ENCODE results near the gene SUCO. TPM values are rescaled to one million over a fixed set of nuclear protein-coding genes. Genes with fewer than 3 reads are reported as not detected.

Gene SUCO
- total and polyA plus RNA-seq, 2 experiments from 2014 or later, result 18.0 to 49.8 TPM

DNA sequence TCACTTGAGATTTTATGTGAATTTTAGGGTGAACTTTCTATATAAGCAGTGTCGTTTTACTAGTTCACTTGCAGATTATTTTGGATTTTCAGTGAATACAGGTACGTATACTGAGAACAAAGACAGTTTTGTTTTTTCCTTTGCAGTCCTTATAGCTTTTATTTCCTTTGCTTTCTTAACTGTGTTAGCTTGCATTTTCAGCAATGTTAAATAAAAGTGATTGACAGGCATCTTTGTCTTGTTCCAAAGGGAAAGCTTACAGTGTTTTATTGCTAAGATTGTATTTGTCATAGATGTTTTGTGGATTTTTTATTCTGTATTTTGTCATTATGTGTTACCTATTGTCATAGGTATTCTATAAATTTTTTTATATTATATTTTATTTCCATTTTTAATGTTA lies 72.7 kb downstream of the SUCO start (continued):
- TF ChIP-seq REST (IDR thresholded peaks at IDR 0.05; ENCODE audit: unreplicated experiment), result no peak
- no peak for TF ChIP-seq JUNB (IDR thresholded peaks at IDR 0.05; ENCODE audit: unreplicated experiment)
- no peak for TF ChIP-seq NANOG (IDR thresholded peaks at IDR 0.05; ENCODE audit: borderline replicate concordance)
- no peak for TF ChIP-seq POLR2AphosphoS5 (IDR thresholded peaks at IDR 0.05; ENCODE audit: low read depth)

DNA sequence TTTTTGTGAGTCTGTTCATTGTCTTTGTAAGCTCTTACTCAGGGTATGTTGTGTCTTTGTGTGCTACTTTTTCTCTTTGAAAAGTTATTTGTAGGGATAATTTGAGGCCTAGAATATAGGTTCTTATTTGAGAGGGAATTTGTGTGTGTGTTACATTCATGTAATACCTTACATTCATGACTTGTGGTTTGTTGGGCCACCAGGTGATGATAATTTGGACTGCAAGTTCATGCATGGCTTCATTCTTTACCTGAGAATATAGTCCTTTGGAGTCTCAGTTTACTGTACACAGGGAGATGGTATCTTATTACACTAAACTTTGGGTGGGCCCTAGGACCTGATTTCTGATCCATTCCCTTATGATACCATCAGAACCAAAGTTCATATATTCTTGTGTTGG lies 74.2 kb downstream of the SUCO start:
- Histone ChIP-seq H3K4me1 (ENCODE audit: insufficient read depth) (no peaks in the 10 kb centered on the region), H3K9me2 (ENCODE audit: insufficient read depth) (no peaks in the 10 kb centered on the region), H3K4me3 (no peak overlapping the region), H3K4me2 (no peak overlapping the region), H3F3A (replicated peaks; ENCODE audit: low read depth) (no peaks in the 10 kb centered on the region), H4K20me1 (replicated peaks; ENCODE audit: insufficient read depth) (no peaks in the 10 kb centered on the region), H3K27ac (ENCODE audit: low read depth) (no peak overlapping the region), H3K27me3 (ENCODE audit: insufficient read depth) (no peaks in the 10 kb centered on the region), H2AFZ (no peak overlapping the region), H3K36me3 (ENCODE audit: insufficient read depth) (peaks cover 14% of the 10 kb centered on the region; the same call in 1 of the 2 replicates), H3K79me2 (replicated peaks; ENCODE audit: insufficient read depth) (no peaks in the 10 kb centered on the region)
- TF ChIP-seq EZH2phosphoT487 (IDR thresholded peaks at IDR 0.05; ENCODE audit: unreplicated experiment), result no peak
- TF ChIP-seq CTCF (conservative IDR thresholded peaks at IDR 0.05; ENCODE audit: low read depth in 2 of 2), result no peak
- TF ChIP-seq NANOG (IDR thresholded peaks at IDR 0.05; ENCODE audit: borderline replicate concordance), result no peak
- ATAC-seq, result no peak
- peaks cover 31% of the 10 kb centered on the region for H3K36me3 Mint-ChIP-seq (ENCODE audit: low read depth)
- no peak for DNase-seq (ENCODE audit: low spot score)
- no peaks in the 10 kb centered on the region for H3K27me3 Mint-ChIP-seq (ENCODE audit: insufficient read depth, low read depth, poor library complexity)
- H3K27ac Mint-ChIP-seq, result no peak overlapping the region
- H3K4me1 Mint-ChIP-seq, result no peaks in the 10 kb centered on the region
- no peak overlapping the region for H3K4me3 Mint-ChIP-seq
- no peaks in the 10 kb centered on the region for H3K9me3 Mint-ChIP-seq

DNA sequence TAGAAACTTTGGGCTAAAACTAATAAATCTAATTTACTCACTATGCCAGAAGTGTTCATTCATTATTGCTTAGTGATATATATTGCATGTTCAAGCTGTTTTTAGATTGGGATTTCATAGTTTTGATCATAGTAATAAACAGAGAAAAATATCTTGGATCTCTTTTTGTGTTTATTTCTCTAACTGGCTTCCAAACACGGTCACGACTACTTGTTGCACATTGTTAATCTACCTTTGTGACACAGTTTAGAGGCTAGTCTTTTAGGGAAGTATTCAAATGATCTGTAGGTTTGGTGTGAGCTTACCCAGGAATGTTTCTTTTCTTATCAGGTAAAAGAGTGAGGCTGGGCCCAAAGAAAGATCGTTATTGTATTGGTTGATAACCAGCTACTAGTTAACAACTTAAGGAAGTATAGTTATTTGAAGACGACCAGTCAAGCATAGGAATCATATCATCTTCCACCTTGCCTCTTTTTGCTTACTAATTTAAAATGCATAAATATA lies 75.2 kb downstream of the SUCO start:
- Histone ChIP-seq H3K4me1 (ENCODE audit: insufficient read depth) (no peaks in the 10 kb centered on the region), H3K27ac (ENCODE audit: low read depth) (no peak overlapping the region), H3K9me2 (ENCODE audit: insufficient read depth) (no peaks in the 10 kb centered on the region), H3F3A (replicated peaks; ENCODE audit: low read depth) (no peaks in the 10 kb centered on the region), H3K4me2 (no peak overlapping the region), H3K79me2 (replicated peaks; ENCODE audit: insufficient read depth) (no peaks in the 10 kb centered on the region), H3K27me3 (ENCODE audit: insufficient read depth) (no peaks in the 10 kb centered on the region), H3K36me3 (ENCODE audit: insufficient read depth) (peaks cover 7% of the 10 kb centered on the region; the same call in 1 of the 2 replicates), H3K4me3 (no peak overlapping the region), H2AFZ (no peak overlapping the region), H4K20me1 (replicated peaks; ENCODE audit: insufficient read depth) (no peaks in the 10 kb centered on the region)
- no peak for DNase-seq (ENCODE audit: low spot score)
- no peak overlapping the region for H3K27ac Mint-ChIP-seq
- H3K36me3 Mint-ChIP-seq (ENCODE audit: low read depth), result peaks cover 24% of the 10 kb centered on the region
- H3K4me3 Mint-ChIP-seq, result no peak overlapping the region
- H3K9me3 Mint-ChIP-seq, result no peaks in the 10 kb centered on the region
- no peaks in the 10 kb centered on the region for H3K4me1 Mint-ChIP-seq
- peaks cover under 1% of the 10 kb centered on the region for H3K27me3 Mint-ChIP-seq (ENCODE audit: insufficient read depth, low read depth, poor library complexity)
- ATAC-seq, result no peak
- no peak for TF ChIP-seq REST (IDR thresholded peaks at IDR 0.05; ENCODE audit: unreplicated experiment)
- no peak for TF ChIP-seq POLR2AphosphoS5 (IDR thresholded peaks at IDR 0.05; ENCODE audit: low read depth)
- TF ChIP-seq CREB1 (CRISPR knock-in tag; IDR thresholded peaks at IDR 0.05; ENCODE audit: low read depth), result no peak
- TF ChIP-seq ZNF114 (CRISPR knock-in tag; IDR thresholded peaks at IDR 0.05), result no peak
- TF ChIP-seq ZNF331 (CRISPR knock-in tag; IDR thresholded peaks at IDR 0.05; ENCODE audit: low read depth), result no peak
- TF ChIP-seq CTCF (conservative IDR thresholded peaks at IDR 0.05; ENCODE audit: low read depth in 2 of 2), result no peak
- no peak for TF ChIP-seq STAT1 (IDR thresholded peaks at IDR 0.05; ENCODE audit: unreplicated experiment)
- no peak for TF ChIP-seq EZH2 (IDR thresholded peaks at IDR 0.05; ENCODE audit: low read depth, unreplicated experiment)
- TF ChIP-seq EZH2phosphoT487 (IDR thresholded peaks at IDR 0.05; ENCODE audit: unreplicated experiment), result no peak
